Activated CD8-positive, alpha-beta memory T cell treated with anti-CD3 and anti-CD28 coated beads for 24 hours (primary cell): ENCODE data around the gene G2E3.
A peak's percentile ranks its signal among the peaks of the same experiment; 100 is the strongest.
"Not testable (repeated sequence)": the region's sequence is repeated elsewhere in the genome, so short reads cannot be mapped to it uniquely, and the experiment has no call there.

Source experiments
- DNase-seq: peaks from one replicate; pipeline ENCODE4 v3.0.0-alpha.2; 2020

G2E3 gene

DNA sequence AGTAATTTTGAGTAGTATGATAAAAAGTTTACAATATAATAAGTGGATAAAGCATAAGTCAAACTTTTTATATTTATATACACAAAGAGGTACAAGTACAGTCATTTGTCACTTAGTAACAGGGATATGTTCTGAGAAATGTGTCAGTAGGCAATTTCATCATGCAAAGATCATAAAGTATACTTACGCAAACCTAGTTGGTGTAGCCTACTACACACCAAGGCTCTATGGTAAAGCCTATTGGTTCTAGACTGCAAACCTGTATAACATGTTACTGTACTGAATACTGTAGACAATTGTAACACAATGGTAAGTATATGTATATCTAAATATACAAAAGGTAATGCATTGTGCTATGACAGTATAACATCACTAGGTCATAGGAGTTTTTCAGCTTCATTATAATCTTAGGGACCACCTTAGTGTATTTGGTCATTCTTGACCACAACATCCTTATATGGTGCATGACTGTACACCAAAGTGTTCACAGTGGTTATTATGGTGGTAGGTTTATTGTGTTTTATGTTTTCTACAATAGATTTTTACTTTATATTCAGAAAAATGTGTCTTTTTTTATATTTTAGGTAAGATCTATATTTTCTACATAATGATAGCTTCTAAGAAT, 48.3 kb downstream of the G2E3 start:
- DNase-seq, result no peak

DNA sequence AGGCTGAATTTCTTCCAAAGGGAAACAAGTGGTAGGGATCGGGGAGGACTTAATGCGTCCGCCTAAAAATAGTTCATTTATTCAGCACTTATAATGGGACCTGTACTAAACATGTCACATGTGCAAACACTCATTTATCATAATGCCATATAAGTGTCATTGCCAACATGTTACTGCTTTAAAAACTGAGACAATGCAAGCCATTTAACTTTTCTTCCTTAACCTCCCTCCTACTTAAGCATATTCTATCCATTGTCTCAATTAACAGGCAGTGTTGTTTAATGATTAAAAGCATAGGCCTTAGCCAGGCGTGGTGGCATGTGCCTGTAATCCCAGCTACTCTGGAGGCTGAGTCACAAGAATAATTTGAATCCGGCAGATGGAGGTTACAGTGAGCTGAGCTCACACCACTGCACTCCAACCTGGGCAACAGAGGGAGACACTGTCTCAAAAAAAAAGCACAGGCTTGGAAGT, 49.6 kb downstream of the G2E3 start:
- no peak for DNase-seq

DNA sequence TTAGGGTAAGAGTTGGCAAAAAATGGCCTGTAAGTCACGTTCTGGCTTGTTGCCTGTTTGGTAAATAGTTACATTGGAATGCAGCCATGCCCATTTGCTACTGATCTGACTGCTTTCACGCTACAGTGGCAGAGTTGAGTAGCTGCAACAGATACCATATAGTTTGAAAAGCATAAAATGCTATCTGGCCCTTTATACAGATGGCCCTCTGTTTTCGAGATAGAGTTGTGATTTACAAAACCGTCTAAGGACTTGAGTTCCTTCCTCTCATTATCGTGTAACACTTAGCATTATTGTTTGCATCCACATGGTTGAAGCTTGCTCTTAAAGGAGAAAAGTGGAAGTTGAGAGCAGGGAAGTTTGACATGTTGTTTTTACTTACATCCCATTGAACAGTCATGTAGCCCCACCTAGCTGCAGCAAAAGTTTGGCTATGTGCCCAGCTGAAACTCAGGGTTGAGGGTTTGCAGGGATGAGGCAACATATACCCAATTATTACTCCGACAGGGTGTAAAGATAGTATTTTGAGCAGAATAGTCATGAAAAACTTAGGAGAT, 51.9 kb downstream of the G2E3 start:
- no peak for DNase-seq

DNA sequence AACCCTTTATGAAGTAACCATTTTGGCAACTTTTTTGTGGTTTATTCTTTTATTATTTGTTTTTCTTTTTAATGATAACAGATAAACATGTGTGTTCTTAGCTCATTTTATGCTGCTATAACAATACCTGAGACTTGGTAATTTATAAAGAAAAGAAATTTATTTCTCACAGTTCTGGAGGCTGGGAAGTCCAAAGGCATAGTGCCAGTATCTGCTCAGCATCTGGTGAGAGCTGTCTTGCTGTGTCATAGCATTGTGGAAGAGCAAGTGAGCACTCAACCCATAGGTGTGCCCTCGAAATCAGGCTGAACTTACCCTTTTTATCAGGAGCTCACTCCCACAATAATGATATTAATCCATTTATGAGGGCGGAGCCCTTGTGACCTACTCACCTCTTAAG, 55.2 kb downstream of the G2E3 start:
- DNase-seq, result no peak

DNA sequence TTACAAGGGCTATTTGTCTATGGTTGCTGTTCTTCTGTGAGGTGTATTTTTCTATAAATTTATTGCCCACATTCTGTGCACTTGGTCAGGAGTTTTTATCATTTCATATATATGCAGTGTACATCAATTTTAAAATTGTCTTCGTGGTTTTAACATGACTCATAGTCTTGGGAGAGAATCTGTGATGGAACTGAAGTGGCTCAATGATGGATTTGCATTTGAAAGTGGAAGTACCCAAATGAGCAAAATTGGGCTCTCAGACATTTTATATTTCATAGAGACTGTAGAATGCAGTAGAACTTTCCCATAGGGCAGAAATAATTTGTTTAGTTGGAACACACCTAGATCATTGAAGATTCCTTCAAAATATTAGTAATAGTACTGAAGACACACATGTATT, 61.2 kb downstream of the G2E3 start:
- DNase-seq, result no peak

DNA sequence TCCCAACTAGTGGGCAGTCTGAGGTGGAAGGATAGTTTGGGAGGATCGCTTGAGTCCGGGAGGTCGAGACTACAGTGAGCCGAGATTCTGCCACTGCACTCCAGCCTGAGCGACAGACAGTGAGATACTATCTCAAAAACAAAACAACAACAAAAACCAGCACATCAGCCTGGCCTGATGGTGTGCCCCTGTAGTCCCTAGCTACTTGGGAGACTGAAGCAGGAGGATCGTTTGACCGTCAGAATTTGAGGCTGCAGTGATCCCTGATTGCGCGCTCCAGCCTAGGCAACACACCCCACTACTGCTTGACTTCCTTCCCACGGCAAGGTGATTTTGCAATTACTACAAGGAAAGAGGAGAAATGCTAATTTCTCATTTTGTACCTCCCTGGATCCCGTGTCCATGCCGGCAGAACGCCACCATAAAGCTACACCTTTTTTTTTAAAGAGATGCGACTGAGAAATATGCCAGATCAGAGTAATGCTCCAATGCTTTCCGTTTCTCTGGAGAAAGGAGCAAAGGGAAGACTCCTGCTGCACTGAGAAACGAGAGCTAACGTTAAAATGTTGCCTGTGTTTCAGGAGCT, 62.5 kb downstream of the G2E3 start:
- DNase-seq, result peak; percentile 58

DNA sequence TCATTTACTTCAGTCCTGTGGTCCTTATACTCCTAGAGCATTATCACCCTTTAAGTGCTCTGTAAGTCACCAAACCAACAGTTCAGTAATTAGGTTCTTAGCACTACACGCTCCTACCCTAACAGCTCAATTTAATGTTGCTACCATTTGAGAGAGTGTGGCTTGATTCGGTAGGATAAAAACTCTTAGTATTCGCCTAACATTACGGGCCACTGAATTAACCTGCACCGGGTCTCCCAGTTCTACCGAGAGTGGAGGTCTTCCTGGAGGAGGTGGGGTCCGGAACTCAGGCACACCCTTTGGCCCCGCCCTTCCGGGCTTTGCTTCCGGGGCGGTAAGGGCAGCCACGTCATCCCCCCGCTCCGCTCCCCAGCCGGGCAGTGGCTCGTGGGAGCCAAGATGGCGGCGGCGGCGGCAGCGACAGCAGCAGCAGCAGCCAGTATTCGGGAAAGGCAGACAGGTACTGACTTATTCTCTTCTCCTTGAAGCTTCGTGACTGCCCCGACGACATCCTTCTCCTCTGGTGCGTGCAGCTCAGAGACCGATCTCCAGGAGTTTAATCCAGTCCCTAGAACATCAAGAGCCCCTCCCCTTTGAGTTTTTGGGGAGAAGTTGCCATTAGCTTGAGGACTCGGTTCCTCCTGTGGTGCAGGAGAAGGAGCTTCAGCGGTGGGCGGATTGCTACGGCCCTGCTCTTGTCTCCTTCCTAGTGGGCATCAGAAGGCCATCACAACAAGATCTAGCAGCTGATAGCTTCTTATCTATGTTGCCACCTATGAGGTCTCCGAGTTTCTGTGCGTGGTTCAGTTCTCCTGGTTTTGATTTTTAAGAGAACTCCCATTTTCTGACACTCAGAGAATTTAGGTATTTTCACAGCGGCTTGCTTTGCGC, 63.2 kb downstream of the G2E3 start, which contains the start of gene SCFD1:
SCFD1 (plus strand) TSS at position 380 of the 891 bp plus-strand sequence; CDS start at position 400, 20 bp downstream.
- DNase-seq, result peak; percentile 95

DNA sequence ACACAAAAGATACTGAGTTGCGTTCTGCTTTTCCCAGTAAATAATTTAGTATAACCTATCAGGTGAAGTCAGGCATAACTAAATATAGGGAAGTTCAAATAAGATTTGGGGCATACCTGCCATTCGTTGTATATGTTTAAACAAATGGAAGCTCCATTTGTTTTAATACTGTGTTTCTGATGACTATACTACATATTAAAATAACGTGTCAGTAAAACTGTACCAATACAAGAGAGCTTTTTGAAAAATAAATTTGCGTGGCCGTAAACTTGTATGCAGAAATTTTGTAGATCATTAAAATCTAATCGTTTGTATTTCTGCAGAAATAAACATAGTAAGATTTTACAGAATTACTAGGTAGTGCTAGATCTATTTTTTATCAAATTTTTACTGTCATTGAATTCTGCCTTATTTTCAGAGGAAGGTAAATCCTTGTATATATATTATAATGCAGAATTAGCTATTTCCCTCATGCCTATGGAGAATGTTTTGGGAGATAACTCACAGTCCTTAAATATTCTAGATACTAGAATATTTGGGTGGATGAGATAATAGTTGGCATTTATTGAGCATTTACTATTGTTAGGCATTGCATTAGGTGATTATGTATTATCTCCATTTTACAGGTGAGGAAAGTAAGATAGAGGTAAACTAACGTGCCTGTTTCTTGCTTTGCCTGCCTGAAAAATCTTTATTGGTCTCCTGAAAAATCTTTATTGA, 64.6 kb downstream of the G2E3 start:
- no peak for DNase-seq

DNA sequence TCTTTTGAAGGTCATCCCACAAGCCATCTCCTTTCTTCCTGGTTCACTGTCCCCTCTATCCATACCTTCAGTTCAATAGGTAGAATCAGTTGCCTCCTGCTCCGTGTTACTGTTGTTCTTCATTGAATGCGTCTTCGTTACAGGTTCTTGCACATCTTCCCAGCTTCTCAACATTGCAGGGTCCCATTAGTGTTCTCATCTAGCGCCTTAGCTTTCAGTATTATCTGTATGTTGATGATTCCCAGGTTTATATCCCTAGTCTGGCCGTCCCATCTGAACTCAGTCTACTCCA, 65.1 kb downstream of the G2E3 start:
- DNase-seq, result no peak

DNA sequence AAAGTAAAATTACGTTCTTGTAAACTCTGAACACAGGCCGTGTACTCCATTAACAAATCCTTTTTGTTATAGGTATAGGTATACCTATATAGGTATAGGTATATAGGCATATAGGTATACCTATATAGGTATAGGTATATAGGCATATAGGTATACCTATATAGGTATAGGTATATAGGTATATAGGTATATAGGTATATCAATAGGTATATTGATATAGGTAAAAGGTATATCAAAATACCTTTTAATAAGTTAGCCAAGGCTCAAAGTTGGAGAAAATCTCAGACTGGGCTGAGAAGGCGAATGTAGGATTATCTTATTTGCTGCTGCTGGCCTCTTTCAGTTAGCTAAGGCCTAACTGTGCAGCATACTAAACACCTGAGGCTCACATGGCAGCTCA, 66.6 kb downstream of the G2E3 start:
- DNase-seq, result no peak

DNA sequence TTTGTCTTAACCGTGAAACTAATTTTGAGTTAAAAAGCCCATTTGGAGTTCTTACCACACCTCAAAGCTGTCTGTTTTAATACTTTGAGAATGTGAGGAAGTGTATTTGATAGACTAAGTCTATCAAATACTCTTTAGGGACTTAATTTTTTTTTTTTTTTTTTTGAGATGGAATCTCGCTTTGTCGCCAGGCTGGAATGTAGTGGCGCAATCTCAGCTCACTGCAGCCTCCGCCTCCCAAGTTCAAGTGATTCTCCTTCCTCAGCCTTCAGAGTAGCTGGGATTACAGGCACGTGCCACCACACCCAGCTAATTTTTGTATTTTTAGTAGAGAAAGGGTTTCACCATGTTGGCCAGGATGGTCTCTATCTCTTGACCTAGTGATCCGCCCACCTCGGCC, 70.5 kb downstream of the G2E3 start:
- DNase-seq, result not testable (repeated sequence)

DNA sequence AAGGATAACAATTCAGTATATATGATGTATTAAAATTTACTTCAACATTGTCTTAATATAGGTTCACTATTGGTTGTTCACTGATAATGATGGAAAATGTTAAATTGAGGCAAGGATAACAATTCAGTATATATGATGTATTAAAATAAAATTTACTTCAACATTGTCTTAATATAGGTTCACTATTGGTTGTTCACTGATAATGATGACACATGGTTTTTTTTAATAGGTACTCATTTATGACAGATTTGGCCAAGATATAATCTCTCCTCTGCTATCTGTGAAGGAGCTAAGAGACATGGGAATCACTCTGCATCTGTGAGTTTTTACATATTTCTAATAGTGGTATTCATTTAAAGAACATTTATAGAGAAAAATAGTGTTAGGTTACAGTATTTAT, 71.3 kb downstream of the G2E3 start:
- DNase-seq, result no peak

DNA sequence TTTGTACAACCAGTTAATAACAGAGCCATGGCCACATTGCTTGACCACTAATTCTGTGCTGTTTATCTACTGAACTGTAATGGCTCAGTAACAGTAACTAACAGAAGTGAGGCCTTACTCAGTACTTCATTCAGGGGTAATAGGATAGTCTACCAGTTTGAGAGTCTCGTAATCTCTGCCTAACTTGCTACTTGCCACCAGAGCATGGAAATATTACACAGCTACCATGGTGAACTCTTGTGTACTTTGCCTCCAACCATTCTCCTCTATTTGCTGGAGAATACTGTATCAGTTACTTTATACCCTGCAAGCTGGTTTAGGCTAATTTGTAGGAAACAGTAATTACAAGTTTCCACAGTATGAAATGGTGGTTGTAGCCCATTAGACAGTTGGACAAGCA, 73.8 kb downstream of the G2E3 start:
- DNase-seq, result no peak

DNA sequence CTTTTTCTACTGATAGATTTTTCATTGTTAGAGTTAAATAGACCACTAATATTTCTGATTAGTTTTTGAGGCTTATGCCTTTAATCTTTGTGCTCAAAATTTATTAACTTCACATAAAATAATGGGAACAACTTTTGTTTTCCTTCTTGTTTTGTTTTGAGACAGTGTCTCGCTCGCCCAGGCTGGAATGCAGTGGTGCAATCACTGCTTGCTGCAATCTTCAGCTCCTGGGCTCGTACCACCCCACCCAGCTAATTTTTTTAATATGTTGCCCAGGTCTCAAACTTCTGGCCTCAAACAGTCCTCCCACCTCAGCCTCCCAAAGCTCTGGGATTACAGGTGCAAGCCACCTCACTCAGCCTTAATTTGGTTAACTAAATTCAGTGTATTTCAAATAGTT, 80.0 kb downstream of the G2E3 start:
- DNase-seq, result no peak

DNA sequence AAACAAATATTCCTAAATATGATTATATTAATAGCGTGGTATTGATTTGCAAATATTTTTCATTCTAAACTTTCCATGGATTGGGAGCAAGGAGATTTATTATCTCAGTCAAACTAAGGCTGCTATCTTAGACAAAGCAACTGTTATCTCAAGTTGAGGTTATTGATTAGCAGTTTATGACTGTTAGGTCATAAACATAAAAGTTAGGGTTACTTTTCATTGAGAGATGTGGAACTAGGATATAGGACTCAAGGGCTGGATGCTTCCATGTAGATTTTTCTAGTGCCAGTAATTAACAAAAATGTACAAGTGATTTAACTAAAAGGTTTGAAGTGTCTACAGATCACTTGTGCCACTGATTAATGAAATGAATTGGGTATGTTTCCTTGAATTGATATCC, 82.2 kb downstream of the G2E3 start:
- no peak for DNase-seq

DNA sequence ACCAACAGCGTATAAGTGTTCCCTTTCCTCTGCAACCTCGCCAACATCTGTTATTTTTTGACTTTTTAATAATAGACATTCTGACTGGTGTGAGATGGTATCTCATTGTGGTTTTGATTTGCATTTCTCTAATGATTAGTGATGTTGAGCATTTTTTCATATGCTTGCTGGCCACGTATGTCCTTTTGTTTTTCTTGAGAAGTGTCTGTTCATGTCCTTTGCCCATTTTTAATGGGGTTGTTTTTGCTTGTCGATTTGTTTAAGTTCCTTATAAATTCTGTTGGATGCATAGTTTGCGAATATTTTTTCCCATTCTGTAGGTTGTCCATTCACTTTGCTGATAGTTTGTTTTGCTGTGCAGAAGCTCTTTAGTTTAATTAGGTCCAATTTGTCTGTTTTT, 85.5 kb downstream of the G2E3 start:
- not testable (repeated sequence) for DNase-seq

DNA sequence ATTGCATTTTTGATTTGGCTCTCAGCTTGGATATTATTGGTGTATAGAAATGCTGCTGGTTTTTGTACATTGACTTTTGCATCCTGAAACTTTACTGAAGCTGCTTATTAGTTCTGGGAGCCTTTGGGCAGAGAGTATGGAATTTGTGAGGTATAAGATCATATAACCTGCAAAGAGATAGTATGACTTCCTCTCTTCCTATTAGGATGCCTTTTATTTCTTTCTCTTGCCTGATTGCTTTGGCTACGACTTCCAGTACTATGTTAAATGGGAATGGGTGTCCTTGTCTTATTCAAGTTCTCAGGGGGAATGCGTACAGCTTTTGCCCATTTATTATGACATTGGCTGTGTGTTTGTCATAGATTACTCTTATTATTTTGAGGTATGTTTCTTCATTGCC, 86.6 kb downstream of the G2E3 start:
- DNase-seq, result no peak

DNA sequence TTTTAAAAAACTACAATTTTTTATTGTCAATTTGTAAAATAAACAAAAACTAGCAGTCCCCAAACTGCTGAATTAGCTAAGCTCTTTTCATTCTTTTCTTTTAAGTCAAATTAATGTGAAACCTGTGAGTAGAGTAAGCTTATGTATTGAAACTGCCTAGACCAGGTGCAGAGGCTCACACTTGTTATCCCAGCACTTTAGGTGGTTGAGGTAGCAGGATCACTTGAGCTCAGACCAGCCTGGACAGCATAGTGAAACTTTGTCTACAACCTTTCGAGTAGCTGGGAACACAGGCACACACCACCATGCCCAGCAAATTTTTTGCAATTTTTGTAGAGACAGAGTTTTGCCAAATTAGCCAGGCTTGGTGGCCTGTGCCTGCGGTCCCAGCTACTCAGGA, 89.5 kb downstream of the G2E3 start:
- DNase-seq, result no peak

DNA sequence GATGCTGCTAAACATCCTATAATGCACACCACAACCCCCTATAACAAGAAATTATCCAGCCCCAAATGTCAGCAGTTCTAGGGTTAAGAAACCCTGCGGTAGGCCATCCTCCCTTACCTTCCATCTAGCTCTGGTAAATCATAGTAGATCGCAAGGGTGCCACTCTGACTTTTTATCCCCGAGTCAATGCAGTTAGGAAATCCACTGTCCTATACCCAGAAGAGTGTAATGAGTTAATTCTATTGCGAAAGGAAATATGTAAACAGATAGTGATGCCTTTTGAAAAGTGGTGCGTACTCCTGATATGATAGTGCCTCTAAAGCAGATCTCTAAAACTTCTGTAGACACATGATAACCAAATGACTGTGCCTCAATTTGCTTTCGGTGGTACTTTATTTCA, 93.0 kb downstream of the G2E3 start:
- DNase-seq, result no peak

DNA sequence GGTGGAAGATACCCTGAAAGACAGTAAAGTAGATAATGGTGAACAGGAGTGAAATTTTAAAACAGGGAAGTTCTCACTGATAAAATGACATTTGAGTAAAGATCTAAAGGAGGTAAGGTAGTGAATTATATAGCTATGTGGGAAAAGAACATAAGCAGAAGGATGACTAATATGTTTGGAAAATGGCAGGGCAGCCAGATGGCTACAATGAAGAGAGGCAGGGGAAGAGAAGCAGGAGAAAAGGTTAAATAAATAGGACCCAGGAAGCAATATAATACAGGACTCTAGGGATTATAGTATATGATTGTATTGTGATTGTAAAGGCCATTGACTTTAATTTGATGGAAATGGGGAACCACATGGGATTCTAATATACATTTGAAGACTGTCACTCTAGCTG, 96.2 kb downstream of the G2E3 start:
- DNase-seq, result no peak

DNA sequence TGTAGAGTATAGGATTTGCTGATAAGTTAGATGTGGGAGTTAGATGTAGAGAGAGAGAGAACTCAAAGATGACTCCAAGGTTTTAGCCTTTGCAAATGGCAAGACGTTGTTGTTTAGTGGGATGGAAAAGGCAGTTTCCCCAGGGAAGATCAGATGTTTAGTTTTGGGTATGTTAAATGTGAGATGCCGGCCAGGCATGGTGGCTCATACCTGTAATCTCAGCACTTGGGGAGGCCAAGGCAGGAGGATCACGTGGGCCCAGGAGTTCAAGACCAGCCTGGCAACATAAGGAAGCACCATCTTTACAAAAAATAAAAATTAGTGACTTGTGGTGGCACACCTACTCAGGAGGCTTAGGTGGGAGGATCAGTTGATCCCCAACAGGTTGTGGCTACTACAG, 96.7 kb downstream of the G2E3 start:
- no peak for DNase-seq

DNA sequence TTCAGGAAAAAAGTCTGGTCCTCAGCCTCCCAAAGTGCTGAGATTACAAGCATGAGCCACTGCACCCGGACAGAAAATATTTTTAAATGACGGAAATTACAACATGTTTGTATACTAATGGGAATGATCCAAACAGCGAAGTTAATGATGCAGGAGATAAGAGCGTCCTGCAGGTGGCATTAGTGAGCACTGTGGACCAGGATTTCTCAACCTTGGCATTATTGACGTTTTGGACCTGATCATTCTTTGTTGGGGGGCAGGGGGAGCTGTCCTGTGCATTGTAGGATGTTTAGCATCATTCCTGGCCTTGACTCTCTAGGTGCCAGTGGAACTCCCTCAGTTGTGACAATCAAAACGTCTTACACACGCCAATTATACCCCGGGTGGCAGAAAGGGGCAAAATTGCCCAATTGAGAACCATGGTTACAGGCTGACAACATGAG, 97.3 kb downstream of the G2E3 start:
- DNase-seq, result peak; percentile 58

DNA sequence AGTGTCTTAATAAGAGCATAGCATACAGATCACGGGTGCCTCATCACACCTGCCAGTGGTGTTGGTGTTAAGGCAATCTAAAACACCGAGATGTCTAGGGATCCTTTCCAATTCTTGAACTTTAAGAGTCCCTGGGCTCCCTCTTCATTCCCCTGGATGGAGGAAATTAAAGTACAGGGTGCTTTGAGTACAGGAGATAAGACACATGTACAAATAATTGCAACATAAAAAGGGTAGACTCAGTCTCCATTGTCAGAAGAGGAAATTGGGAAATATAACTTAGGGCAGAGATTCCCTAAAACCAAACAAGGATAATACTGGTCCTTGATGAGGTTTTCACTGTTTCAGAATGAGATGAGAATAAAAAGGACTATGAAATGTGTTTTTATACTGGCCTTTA, 98.1 kb downstream of the G2E3 start:
- no peak for DNase-seq
